Skeletal muscle tissue (tissue), 4 donors: ENCODE results near the gene KCNMA1. TPM values are rescaled to one million over a fixed set of nuclear protein-coding genes. Genes with fewer than 3 reads are reported as not detected.

Experiments
- H3K27ac ChIP-seq: one replicate; pipeline ENCODE4 v1.7.0; 2013; ENCODE audit warnings: mild to moderate bottlenecking, low read depth, low read length, inconsistent platforms
- H3K27me3 ChIP-seq, 3 donors: one replicate each; pipeline ENCODE4 v1.7.0; 2013; ENCODE audit warnings: low read length in 3 of 3; ENCODE audit not compliant: control insufficient read depth in 3 of 3, insufficient read depth in 3 of 3
- H3K36me3 ChIP-seq, 3 donors: one replicate each; pipeline ENCODE4 v1.7.0; 2013; ENCODE audit warnings: low read length in 3 of 3; ENCODE audit not compliant: control insufficient read depth in 3 of 3, insufficient read depth in 3 of 3
- H3K4me1 ChIP-seq, 3 donors: one replicate each; pipeline ENCODE4 v1.7.0; 2013; ENCODE audit warnings: low read length in 3 of 3, mild to moderate bottlenecking in 3 of 3; ENCODE audit not compliant: control insufficient read depth in 3 of 3, insufficient read depth in 3 of 3
- H3K4me3 ChIP-seq, 3 donors: one replicate each; pipeline ENCODE4 v1.7.0; 2013; ENCODE audit warnings: low read length in 3 of 3
- H3K9ac ChIP-seq, 3 donors: one replicate each; pipeline ENCODE4 v1.7.0; 2013; ENCODE audit warnings: low read length in 3 of 3, mild to moderate bottlenecking in 3 of 3, moderate library complexity in 2 of 3, low read depth in 1 of 3
- H3K9me3 ChIP-seq, 3 donors: one replicate each; pipeline ENCODE4 v1.7.0; 2013; ENCODE audit warnings: low read length in 3 of 3; ENCODE audit not compliant: control insufficient read depth in 3 of 3
- total RNA-seq: library from RNA; depleted of rRNA; stranded (reverse); fragments of >200 nt; gene quantifications from one replicate; pipeline ENCODE4 v1.2.3, GENCODE V29; 2014
- donor health status: Osteomylitis.

KCNMA1 gene
- total RNA-seq, 1 donor from 2014 or later, result 18.8 TPM

DNA sequence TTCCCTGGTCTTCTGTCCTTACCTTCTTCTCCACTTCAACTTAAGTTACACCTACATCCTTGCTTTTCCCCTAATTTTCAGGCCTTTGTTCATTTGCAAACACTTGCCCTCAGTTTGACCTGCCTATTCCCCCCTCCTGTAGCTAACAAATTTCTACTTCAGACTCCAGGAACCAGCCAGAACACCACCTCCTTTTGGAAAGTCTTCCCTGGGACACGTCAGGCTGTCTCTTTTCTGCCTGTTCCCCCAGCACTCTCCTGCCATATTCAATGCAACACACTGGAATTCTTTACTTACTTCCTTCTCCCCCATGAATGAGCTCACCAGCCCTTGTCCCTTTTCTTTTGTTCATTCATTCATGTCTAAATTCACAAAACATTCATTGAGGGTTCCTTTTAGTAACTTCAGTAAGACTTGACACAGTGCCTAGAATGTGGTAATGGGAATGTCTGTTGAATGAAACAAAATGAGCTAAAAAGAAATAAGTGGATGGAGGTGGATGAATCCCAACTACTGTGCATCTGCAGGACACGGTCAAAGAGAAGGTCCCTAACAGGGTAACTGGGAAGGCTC lies 478.0 kb downstream of the KCNMA1 start:
- H3K9me3 ChIP-seq, result no peaks in the 10 kb centered on the region
- H3K4me3 ChIP-seq, result no peak overlapping the region
- no peak overlapping the region for H3K9ac ChIP-seq
- H3K27ac ChIP-seq, result no peak overlapping the region
- H3K36me3 ChIP-seq, result no peaks in the 10 kb centered on the region
- no peaks in the 10 kb centered on the region for H3K27me3 ChIP-seq
- peaks cover 0 to 24% (median 6%) of the 10 kb centered on the region in 3 donors for H3K4me1 ChIP-seq

- no peak overlapping the region for H3K9ac ChIP-seq
- H3K36me3 ChIP-seq, result no peaks in the 10 kb centered on the region
- no peaks in the 10 kb centered on the region for H3K9me3 ChIP-seq
- H3K27ac ChIP-seq, result no peak overlapping the region
- H3K4me3 ChIP-seq, result no peak overlapping the region
- no peaks in the 10 kb centered on the region for H3K27me3 ChIP-seq
- H3K4me1 ChIP-seq, result peaks cover 0 to 14% (median 6%) of the 10 kb centered on the region in 3 donors
Measured at GRCh38 chr10:77158666-77159065, 478.9 kb downstream of the KCNMA1 start.

DNA sequence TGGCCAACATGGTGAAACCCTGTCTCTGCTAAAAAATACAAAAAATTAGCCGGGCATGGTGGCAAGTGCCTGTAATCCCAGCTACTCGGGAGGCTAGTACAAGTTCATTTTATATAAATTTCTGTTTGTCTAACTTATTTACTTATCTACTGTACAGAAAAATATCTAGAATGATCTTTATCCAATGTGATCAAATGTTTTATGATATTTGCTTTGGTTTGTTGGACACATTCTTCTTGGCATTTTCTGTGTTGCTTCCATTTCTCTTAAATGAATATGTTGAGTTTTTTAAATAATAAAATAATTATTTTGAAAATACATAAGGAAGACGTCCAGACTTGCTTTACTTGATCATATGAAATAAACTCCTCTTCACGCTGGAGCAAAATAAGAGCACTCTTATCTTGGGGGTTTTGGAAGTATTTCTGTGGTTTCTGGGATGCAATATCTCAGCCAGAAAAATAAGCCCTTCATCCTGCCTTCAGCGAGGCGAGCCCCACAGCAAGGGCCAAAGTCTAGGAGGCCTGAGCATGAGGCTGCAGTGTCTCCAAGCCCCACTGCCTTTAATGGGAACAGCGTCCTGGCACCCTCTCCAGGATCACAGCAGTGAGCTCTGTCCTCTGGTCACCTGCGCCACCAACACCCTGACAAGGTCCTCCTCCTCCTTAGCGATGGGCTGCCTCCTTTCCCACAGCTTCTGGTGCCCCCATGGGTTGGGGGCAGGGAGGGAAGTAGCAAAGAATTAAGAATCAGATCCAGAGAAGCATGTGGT lies 480.2 kb downstream of the KCNMA1 start:
- no peaks in the 10 kb centered on the region for H3K9me3 ChIP-seq
- H3K27ac ChIP-seq, result peak overlapping the region; percentile 19
- H3K36me3 ChIP-seq, result no peaks in the 10 kb centered on the region
- peaks cover 0 to 11% (median 6%) of the 10 kb centered on the region in 3 donors for H3K4me1 ChIP-seq
- no peak overlapping the region for H3K4me3 ChIP-seq
- no peaks in the 10 kb centered on the region for H3K27me3 ChIP-seq
- H3K9ac ChIP-seq, result no peak overlapping the region

- Histone ChIP-seq H3K9ac (no peak overlapping the region), H3K9me3 (no peaks in the 10 kb centered on the region), H3K27me3 (no peaks in the 10 kb centered on the region), H3K27ac (peak overlapping the region; percentile 19), H3K4me1 (peaks cover 0 to 11% (median 6%) of the 10 kb centered on the region in 3 donors), H3K4me3 (no peak overlapping the region), H3K36me3 (no peaks in the 10 kb centered on the region)
Measured at GRCh38 chr10:77156406-77156879, 481.2 kb downstream of the KCNMA1 start.

DNA sequence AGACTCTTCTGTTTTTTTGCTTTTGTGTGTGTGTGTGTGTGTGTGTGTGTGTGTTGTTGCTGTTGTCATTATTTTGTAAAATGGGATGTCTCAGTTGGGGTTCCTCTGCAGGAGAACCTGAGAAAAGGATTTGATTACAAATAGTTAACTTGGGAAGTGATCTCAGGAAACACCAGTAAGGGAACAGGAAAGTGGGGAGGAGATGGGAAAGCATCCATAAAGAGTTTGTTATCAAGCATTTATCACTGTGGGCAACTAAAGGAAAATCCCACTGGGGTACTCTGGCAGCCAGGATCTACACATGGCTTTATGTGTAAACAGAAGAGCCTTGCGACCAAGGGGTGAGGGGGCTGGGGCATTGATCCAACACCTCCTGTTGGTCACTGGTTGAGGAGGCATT lies 485.4 kb downstream of the KCNMA1 start:
- Histone ChIP-seq H3K9ac (no peak overlapping the region), H3K4me1 (peaks cover 0 to 6% (median 3%) of the 10 kb centered on the region in 3 donors), H3K36me3 (no peaks in the 10 kb centered on the region), H3K27me3 (no peaks in the 10 kb centered on the region), H3K4me3 (no peak overlapping the region), H3K9me3 (no peaks in the 10 kb centered on the region), H3K27ac (no peak overlapping the region)

GRCh38 chr10:77151408-77151807 lies 486.2 kb downstream of the KCNMA1 start:
- H3K27ac ChIP-seq, result no peak overlapping the region

GRCh38 chr10:77149706-77150105 lies 487.9 kb downstream of the KCNMA1 start:
- Histone ChIP-seq H3K9ac (no peak overlapping the region), H3K4me3 (no peak overlapping the region), H3K36me3 (no peaks in the 10 kb centered on the region), H3K9me3 (no peaks in the 10 kb centered on the region), H3K4me1 (peaks cover 0 to 4% (median 0%) of the 10 kb centered on the region in 3 donors), H3K27ac (no peak overlapping the region), H3K27me3 (no peaks in the 10 kb centered on the region)

More at GRCh38 chr10:77151408-77151807, 486.2 kb downstream of the KCNMA1 start:
- Histone ChIP-seq H3K4me1 (peaks cover 0 to 4% (median 2%) of the 10 kb centered on the region in 3 donors), H3K9ac (no peak overlapping the region), H3K9me3 (no peaks in the 10 kb centered on the region), H3K27me3 (no peaks in the 10 kb centered on the region), H3K36me3 (no peaks in the 10 kb centered on the region), H3K4me3 (no peak overlapping the region)

DNA sequence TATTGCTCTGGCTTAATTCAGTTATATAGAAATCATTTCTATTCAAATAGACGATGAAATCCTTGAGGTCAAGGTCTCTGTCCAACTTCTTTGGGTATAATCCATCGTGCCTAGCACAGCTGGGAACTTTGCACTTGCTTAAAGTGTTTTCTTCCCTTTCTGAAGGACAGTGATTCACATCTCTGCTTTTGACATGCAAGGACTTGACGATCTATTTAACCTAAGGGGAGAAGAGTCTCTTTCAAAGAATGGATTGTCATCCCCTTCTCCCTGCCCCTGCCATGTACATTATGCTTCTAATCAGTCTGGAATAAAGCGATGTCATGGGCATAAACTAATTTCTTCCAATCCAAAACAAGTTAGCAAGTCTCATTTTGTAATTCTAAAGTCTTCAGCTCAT lies 488.6 kb downstream of the KCNMA1 start:
- H3K9me3 ChIP-seq, result no peaks in the 10 kb centered on the region
- H3K36me3 ChIP-seq, result no peaks in the 10 kb centered on the region
- H3K4me1 ChIP-seq, result peaks cover 0 to 4% (median 0%) of the 10 kb centered on the region in 3 donors
- H3K4me3 ChIP-seq, result no peak overlapping the region
- H3K27ac ChIP-seq, result no peak overlapping the region
- H3K9ac ChIP-seq, result no peak overlapping the region
- no peaks in the 10 kb centered on the region for H3K27me3 ChIP-seq

GRCh38 chr10:77147871-77148270 lies 489.7 kb downstream of the KCNMA1 start:
- H3K27me3 ChIP-seq, result no peaks in the 10 kb centered on the region
- no peak overlapping the region for H3K4me3 ChIP-seq
- no peaks in the 10 kb centered on the region for H3K36me3 ChIP-seq
- peaks cover 0 to 4% (median 0%) of the 10 kb centered on the region in 3 donors for H3K4me1 ChIP-seq
- no peak overlapping the region for H3K9ac ChIP-seq
- no peak overlapping the region for H3K27ac ChIP-seq
- H3K9me3 ChIP-seq, result no peaks in the 10 kb centered on the region

- Histone ChIP-seq H3K4me1 (peaks cover 0 to 4% (median 0%) of the 10 kb centered on the region in 3 donors), H3K4me3 (no peak overlapping the region), H3K9me3 (no peaks in the 10 kb centered on the region), H3K9ac (no peak overlapping the region), H3K27ac (no peak overlapping the region), H3K36me3 (no peaks in the 10 kb centered on the region), H3K27me3 (no peaks in the 10 kb centered on the region)
Measured at GRCh38 chr10:77146712-77147336, 490.8 kb downstream of the KCNMA1 start.
